PC-3 (cell line): ENCODE results near the gene GSTM2. TPM values are rescaled to one million over a fixed set of nuclear protein-coding genes. Genes with fewer than 3 reads are reported as not detected.

Experiments used
- ATAC-seq: fragments of 200-7000 bp; cut with Tn5 transposase; 2 replicates; pipeline ENCODE4 v1.9.1; 2020; ENCODE audit warnings: mild to moderate bottlenecking, moderate library complexity
- BruUV-seq: library from RNA; stranded (reverse); fragments of 400-500 nt; replicated peaks from 2 replicates; lab custom pipeline; 2021; lab: Mats Ljungman, UMichigan
- CTCF ChIA-PET: fragments of 300-600 bp; sonication (Branson Sonifier 250); formaldehyde crosslinking; loops from one replicate; lab custom pipeline; 2022; ENCODE audit warnings: antibody characterized with exemption; lab: Charles Lee
- POLR2A ChIA-PET: fragments of 300-600 bp; sonication (Branson Sonifier 250); formaldehyde crosslinking; loops from one replicate; lab custom pipeline; 2022; ENCODE audit warnings: antibody characterized with exemption; ENCODE audit not compliant: unreplicated experiment; lab: Charles Lee
- DNase-seq: peaks from one replicate; pipeline ENCODE4 v3.0.0-alpha.2; 2015
- H2AFZ ChIP-seq: fragments of 300-600 bp; sonication (generic); 2 replicates; pipeline ENCODE4 v1.6.0; 2016; ENCODE audit warnings: antibody characterized with exemption, low read length
- H3F3A ChIP-seq: fragments of 300-600 bp; sonication (generic); one replicate; pipeline ENCODE4 v1.6.0; 2017; ENCODE audit warnings: antibody characterized with exemption, low read length, control low read depth, mild to moderate bottlenecking; ENCODE audit not compliant: unreplicated experiment
- H3K27ac ChIP-seq: fragments of 300-600 bp; sonication (generic); 2 replicates; pipeline ENCODE4 v1.5.1; 2016; ENCODE audit warnings: mild to moderate bottlenecking, low read length
- H3K27me3 ChIP-seq: fragments of 300-600 bp; sonication (generic); 2 replicates; pipeline ENCODE4 v1.6.1; 2016; ENCODE audit warnings: low read length, mixed read lengths
- H3K36me3 ChIP-seq: fragments of 300-600 bp; sonication (generic); 2 replicates; pipeline ENCODE4 v1.6.1; 2016; ENCODE audit warnings: low read depth, mixed run types, low read length, mixed read lengths
- H3K4me1 ChIP-seq: fragments of 300-600 bp; sonication (generic); 2 replicates; pipeline ENCODE4 v1.5.1; 2016; ENCODE audit warnings: low read length; ENCODE audit not compliant: insufficient read depth
- H3K4me2 ChIP-seq: fragments of 300-600 bp; sonication (generic); 2 replicates; pipeline ENCODE4 v1.6.0; 2016; ENCODE audit warnings: low read length
- H3K4me3 ChIP-seq: fragments of 300-600 bp; sonication (generic); 2 replicates; pipeline ENCODE4 v1.5.1; 2016; ENCODE audit warnings: mild to moderate bottlenecking, low read length, mixed read lengths
- H3K79me2 ChIP-seq: fragments of 300-600 bp; sonication (generic); 2 replicates; pipeline ENCODE4 v1.6.1; 2017; ENCODE audit warnings: low read length, mixed read lengths
- H3K9ac ChIP-seq: fragments of 300-600 bp; sonication (generic); 2 replicates; pipeline ENCODE4 v1.6.0; 2016; ENCODE audit warnings: mild to moderate bottlenecking, low read length
- H3K9me2 ChIP-seq: fragments of 300-600 bp; sonication (generic); replicated peaks from 2 replicates; pipeline ENCODE4 v1.6.1; 2016; ENCODE audit warnings: mixed run types, low read length, mixed read lengths
- H3K9me3 ChIP-seq: fragments of 300-600 bp; sonication (generic); 2 replicates; pipeline ENCODE4 v1.6.1; 2016; ENCODE audit warnings: low read length, mixed read lengths
- H4K20me1 ChIP-seq: fragments of 300-600 bp; sonication (generic); 2 replicates; pipeline ENCODE4 v1.6.1; 2016; ENCODE audit warnings: low read length, mixed read lengths
- EZH2 ChIP-seq: fragments of 300-600 bp; sonication (generic); IDR thresholded peaks from one replicate; pipeline ENCODE4 v1.6.1; 2017; ENCODE audit warnings: antibody characterized with exemption, mild to moderate bottlenecking, low read length; ENCODE audit not compliant: unreplicated experiment
- EZH2phosphoT487 ChIP-seq: fragments of 300-600 bp; sonication (generic); IDR thresholded peaks from 2 replicates; pipeline ENCODE4 v1.6.1; 2018; ENCODE audit warnings: mild to moderate bottlenecking, antibody characterized with exemption, low read length, borderline replicate concordance
- intact Hi-C: fragments of 100-400 bp; cut with micrococcal nuclease; formaldehyde crosslinking; loops from 2 replicates; pipeline ENCODE4 v1.9.0; 2023
- total RNA-seq: library from RNA; depleted of rRNA; stranded (reverse); fragments of >200 nt; gene quantifications from 2 replicates; pipeline ENCODE4 v1.2.3, GENCODE V29; 2014
- TF ChIP-seq, protein P1 (sequence below): fragments of 300-600 bp; sonication (generic); conservative IDR thresholded peaks from 2 replicates; pipeline ENCODE4 v1.5.1; 2017; ENCODE audit warnings: antibody characterized with exemption, low read depth, mild to moderate bottlenecking, low read length

GSTM2 gene
- total RNA-seq, 1 experiment from 2014 or later = 38.6 TPM

DNA sequence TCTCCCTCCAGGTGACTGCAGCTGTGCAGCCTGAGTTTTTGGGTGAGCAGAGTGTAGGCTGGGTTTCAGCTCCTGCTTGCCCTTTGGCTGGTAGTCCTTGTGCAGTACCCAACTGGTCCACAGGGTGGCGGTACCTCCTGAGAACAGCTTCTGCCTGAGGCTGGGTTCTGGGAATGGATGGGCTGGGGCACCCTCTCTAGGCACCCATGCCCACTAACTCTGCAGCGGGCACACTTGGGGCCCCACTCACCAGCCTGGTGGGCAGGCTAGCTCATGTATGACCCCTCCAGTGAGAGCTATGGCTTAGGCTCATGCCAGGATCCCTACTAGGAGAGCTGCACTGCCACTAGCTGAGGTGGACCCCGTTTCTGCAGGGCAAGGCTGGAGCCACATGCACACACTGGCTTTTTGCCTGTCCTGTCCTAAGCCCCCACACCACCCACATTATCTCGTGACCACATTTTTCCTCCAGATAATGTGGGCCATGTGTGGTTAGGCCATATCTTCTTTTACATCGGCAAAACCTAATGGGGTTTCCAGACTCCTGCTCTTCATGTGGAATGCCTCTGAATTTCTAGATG, 27.5 kb upstream of the GSTM2 start:
- Histone ChIP-seq H3K4me2 (no peak overlapping the region), H3K9me2 (no peaks in the 10 kb centered on the region), H4K20me1 (no peaks in the 10 kb centered on the region), H3K36me3 (no peaks in the 10 kb centered on the region), H3K4me3 (no peak overlapping the region), H3K4me1 (peaks cover 5% of the 10 kb centered on the region; the same call in 1 of the 2 replicates), H3K79me2 (no peaks in the 10 kb centered on the region), H3K9ac (no peak overlapping the region), H3F3A (no peaks in the 10 kb centered on the region), H3K9me3 (no peaks in the 10 kb centered on the region), H3K27ac (no peak overlapping the region), H2AFZ (no peak overlapping the region), H3K27me3 (no peaks in the 10 kb centered on the region)
- DNase-seq (peak; percentile 87), ATAC-seq (peak; percentile 55)
- POLR2A ChIA-PET = interaction anchor here (0.7 kb wide), 1 partner anchor 101 kb away, joined by 5 read pairs; the partner anchor contains the start of gene GPR61
- TF ChIP-seq EZH2phosphoT487 = no peak
- TF ChIP-seq, protein P1, sequence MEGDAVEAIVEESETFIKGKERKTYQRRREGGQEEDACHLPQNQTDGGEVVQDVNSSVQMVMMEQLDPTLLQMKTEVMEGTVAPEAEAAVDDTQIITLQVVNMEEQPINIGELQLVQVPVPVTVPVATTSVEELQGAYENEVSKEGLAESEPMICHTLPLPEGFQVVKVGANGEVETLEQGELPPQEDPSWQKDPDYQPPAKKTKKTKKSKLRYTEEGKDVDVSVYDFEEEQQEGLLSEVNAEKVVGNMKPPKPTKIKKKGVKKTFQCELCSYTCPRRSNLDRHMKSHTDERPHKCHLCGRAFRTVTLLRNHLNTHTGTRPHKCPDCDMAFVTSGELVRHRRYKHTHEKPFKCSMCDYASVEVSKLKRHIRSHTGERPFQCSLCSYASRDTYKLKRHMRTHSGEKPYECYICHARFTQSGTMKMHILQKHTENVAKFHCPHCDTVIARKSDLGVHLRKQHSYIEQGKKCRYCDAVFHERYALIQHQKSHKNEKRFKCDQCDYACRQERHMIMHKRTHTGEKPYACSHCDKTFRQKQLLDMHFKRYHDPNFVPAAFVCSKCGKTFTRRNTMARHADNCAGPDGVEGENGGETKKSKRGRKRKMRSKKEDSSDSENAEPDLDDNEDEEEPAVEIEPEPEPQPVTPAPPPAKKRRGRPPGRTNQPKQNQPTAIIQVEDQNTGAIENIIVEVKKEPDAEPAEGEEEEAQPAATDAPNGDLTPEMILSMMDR = peak; percentile 92
- no TSS peak for BruUV-seq
- CTCF ChIA-PET = interaction anchor here (0.5 to 2.5 kb wide), 14 partner anchors 10 to 424 kb away, joined by 3 to 34 read pairs (median 4); partner anchors contain the start of genes AHCYL1, GNAI3 and GSTM4
- intact Hi-C loops = loop anchor here (1.0 to 2.0 kb wide), 2 partner anchors 64 to 94 kb away; no protein-coding TSS in a partner anchor

DNA sequence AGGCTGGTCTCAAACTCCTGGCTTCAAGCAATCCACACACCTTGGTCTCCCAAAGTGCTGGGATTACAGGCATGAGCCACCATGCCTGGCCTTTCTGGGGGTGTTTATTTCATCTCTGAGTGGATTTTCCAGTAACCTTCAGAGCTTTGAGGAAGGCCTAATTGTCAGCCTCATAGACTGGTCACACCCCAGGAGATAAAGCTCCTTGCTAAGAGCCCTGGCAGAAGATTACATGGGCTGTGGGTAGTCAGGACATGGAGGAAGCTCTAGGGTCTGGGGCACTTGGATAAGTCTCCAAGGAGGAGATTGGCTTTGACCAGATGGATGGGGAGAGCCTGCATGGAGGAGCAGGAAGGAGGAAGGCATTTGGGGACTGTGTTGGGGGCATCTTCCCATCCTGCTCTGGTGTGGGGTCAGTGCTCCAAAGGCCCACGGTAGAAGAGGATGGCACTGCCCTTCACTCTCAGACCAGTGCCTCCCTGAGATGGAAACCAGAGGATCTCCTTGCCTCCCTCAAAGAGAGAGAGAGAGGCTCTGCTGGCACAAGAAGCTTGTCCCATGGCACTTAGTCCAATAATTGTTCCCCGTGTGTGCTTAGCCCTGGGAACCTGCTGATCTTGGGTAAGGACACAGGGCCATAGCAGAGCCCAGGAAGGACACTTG, 26.6 kb upstream of the GSTM2 start:
- no TSS peak for BruUV-seq
- intact Hi-C loops = loop anchor here (2.0 kb wide), 1 partner anchor 64 kb away; no protein-coding TSS in a partner anchor

More for the DNA sequence above, 26.6 kb upstream of the GSTM2 start:
- H3K9me2 ChIP-seq = no peaks in the 10 kb centered on the region
- H4K20me1 ChIP-seq = no peaks in the 10 kb centered on the region
- no peaks in the 10 kb centered on the region for H3K79me2 ChIP-seq
- CTCF ChIA-PET = interaction anchor here (0.9 to 2.5 kb wide), 7 partner anchors 10 to 344 kb away, joined by 3 to 34 read pairs (median 6); partner anchors contain the start of genes AHCYL1 and GNAI3
- no peaks in the 10 kb centered on the region for H3K27me3 ChIP-seq
- H2AFZ ChIP-seq = no peak overlapping the region
- POLR2A ChIA-PET = no interaction called here
- H3K9ac ChIP-seq = no peak overlapping the region
- H3K4me2 ChIP-seq = no peak overlapping the region
- H3K4me3 ChIP-seq = no peak overlapping the region
- no peaks in the 10 kb centered on the region for H3K36me3 ChIP-seq
- TF ChIP-seq, protein P1 = no peak
- no peak for TF ChIP-seq EZH2phosphoT487
- no peak for TF ChIP-seq EZH2
- no peaks in the 10 kb centered on the region for H3F3A ChIP-seq
- H3K27ac ChIP-seq = no peak overlapping the region
- ATAC-seq (no peak), DNase-seq (no peak)
- H3K9me3 ChIP-seq = no peaks in the 10 kb centered on the region
- peaks cover 5% of the 10 kb centered on the region; the same call in 1 of the 2 replicates for H3K4me1 ChIP-seq
